ENCODE measurements around the gene DUSP22. TPM values are rescaled to one million over a fixed set of nuclear protein-coding genes. Genes with fewer than 3 reads are reported as not detected.

The DUSP22 gene
- polyA plus RNA-seq, 1 donor from 2014 or later, result 126 TPM

GRCh38 chr6:395432-396125, 103.3 kb downstream of the DUSP22 start:
- Mint-ChIP-seq H3K27ac (peak overlapping the region; percentile 67 to 88 (median 74)), H3K36me3 (peaks cover 6% of the 10 kb centered on the region), H3K27me3 (no peaks in the 10 kb centered on the region), H3K9me3 (no peaks in the 10 kb centered on the region), H3K4me1 (peaks cover 24 to 53% (median 42%) of the 10 kb centered on the region in 3 donors), H3K4me3 (peak overlapping the region in 3 of 4 donors; percentile 13 to 84 (median 75))

- Mint-ChIP-seq H3K4me1 (peaks cover 21 to 51% (median 38%) of the 10 kb centered on the region in 3 donors), H3K27ac (peak overlapping the region; percentile 67 to 88 (median 74)), H3K4me3 (peak overlapping the region in 3 of 4 donors; percentile 13 to 84 (median 75)), H3K27me3 (no peaks in the 10 kb centered on the region), H3K36me3 (peaks cover 6% of the 10 kb centered on the region), H3K9me3 (no peaks in the 10 kb centered on the region)
Measured at GRCh38 chr6:396126-396520, 103.8 kb downstream of the DUSP22 start.

- peak overlapping the region in 2 of 4 donors; percentile 52 to 80 for H3K4me3 Mint-ChIP-seq
- peak overlapping the region; percentile 73 to 89 (median 84) for H3K27ac Mint-ChIP-seq
- H3K9me3 Mint-ChIP-seq, result no peaks in the 10 kb centered on the region
- H3K4me1 Mint-ChIP-seq, result peaks cover 21 to 58% (median 40%) of the 10 kb centered on the region in 3 donors
- H3K36me3 Mint-ChIP-seq, result peaks cover 9% of the 10 kb centered on the region
- H3K27me3 Mint-ChIP-seq, result no peaks in the 10 kb centered on the region
Measured at GRCh38 chr6:397056-397455, 104.8 kb downstream of the DUSP22 start.

GRCh38 chr6:397604-398003, 105.3 kb downstream of the DUSP22 start:
- peak overlapping the region; percentile 73 to 89 (median 84) for H3K27ac Mint-ChIP-seq
- peak overlapping the region in 3 of 4 donors; percentile 23 to 86 (median 80) for H3K4me3 Mint-ChIP-seq
- no peaks in the 10 kb centered on the region for H3K27me3 Mint-ChIP-seq
- peaks cover 10% of the 10 kb centered on the region for H3K36me3 Mint-ChIP-seq
- H3K4me1 Mint-ChIP-seq, result peaks cover 21 to 64% (median 44%) of the 10 kb centered on the region in 3 donors
- no peaks in the 10 kb centered on the region for H3K9me3 Mint-ChIP-seq

- Mint-ChIP-seq H3K36me3 (peaks cover 10% of the 10 kb centered on the region), H3K27me3 (no peaks in the 10 kb centered on the region), H3K9me3 (no peaks in the 10 kb centered on the region), H3K4me3 (peak overlapping the region in 3 of 4 donors; percentile 23 to 80 (median 45)), H3K27ac (peak overlapping the region in 1 of 3 donors; percentile 96), H3K4me1 (peaks cover 23 to 68% (median 47%) of the 10 kb centered on the region in 3 donors)
Measured at GRCh38 chr6:398065-398464, 105.8 kb downstream of the DUSP22 start.

GRCh38 chr6:398558-399078, 106.3 kb downstream of the DUSP22 start:
- Mint-ChIP-seq H3K4me3 (peak overlapping the region in 2 of 4 donors; percentile 80 to 86), H3K27ac (peak overlapping the region in 2 of 3 donors; percentile 96), H3K4me1 (peaks cover 28 to 72% (median 52%) of the 10 kb centered on the region in 3 donors), H3K9me3 (no peaks in the 10 kb centered on the region), H3K27me3 (no peaks in the 10 kb centered on the region), H3K36me3 (peaks cover 8% of the 10 kb centered on the region)

- peaks cover 39 to 79% (median 59%) of the 10 kb centered on the region in 3 donors for H3K4me1 Mint-ChIP-seq
- H3K27me3 Mint-ChIP-seq, result no peaks in the 10 kb centered on the region
- H3K4me3 Mint-ChIP-seq, result peak overlapping the region; percentile 13 to 80 (median 68)
- peak overlapping the region; percentile 86 to 96 (median 96) for H3K27ac Mint-ChIP-seq
- no peaks in the 10 kb centered on the region for H3K9me3 Mint-ChIP-seq
- peaks cover 13% of the 10 kb centered on the region for H3K36me3 Mint-ChIP-seq
Measured at GRCh38 chr6:399785-400534, 107.7 kb downstream of the DUSP22 start.

- peak overlapping the region in 1 of 4 donors; percentile 27 for H3K4me3 Mint-ChIP-seq
- peak overlapping the region; percentile 39 to 97 (median 69) for H3K27ac Mint-ChIP-seq
- peaks cover 14% of the 10 kb centered on the region for H3K36me3 Mint-ChIP-seq
- H3K27me3 Mint-ChIP-seq, result no peaks in the 10 kb centered on the region
- no peaks in the 10 kb centered on the region for H3K9me3 Mint-ChIP-seq
- H3K4me1 Mint-ChIP-seq, result peaks cover 37 to 81% (median 59%) of the 10 kb centered on the region in 3 donors
Measured at GRCh38 chr6:400815-401214, 108.5 kb downstream of the DUSP22 start.

Other genes starting within 250 kb of the DUSP22 start
- 22.9 TPM for gene IRF4, start 99.3 kb downstream of the DUSP22 start, polyA plus RNA-seq